Skeletal muscle cell (primary cell): Measurements from ENCODE around the gene CDH3.
A peak's percentile ranks its signal among the peaks of the same experiment; 100 is the strongest.
"Not testable (repeated sequence)": the region's sequence is repeated elsewhere in the genome, so short reads cannot be mapped to it uniquely, and the experiment has no call there.

Source experiments
- DNase-seq: peaks from one replicate; pipeline ENCODE4 v3.0.0-alpha.2; 2010; ENCODE audit warnings: low read depth
- H3K4me3 ChIP-seq: 2 replicates; pipeline ENCODE4 v1.5.1; 2011; ENCODE audit warnings: low read depth, mild to moderate bottlenecking, control low read depth, low read length, moderate library complexity

The CDH3 gene

GRCh38 chr16:68689921-68690320 lies 44.8 kb downstream of the CDH3 start:
- DNase-seq, result no peak
- H3K4me3 ChIP-seq, result no peak overlapping the region

GRCh38 chr16:68695575-68695974 lies 50.5 kb downstream of the CDH3 start:
- no peak for DNase-seq
- H3K4me3 ChIP-seq, result no peak overlapping the region

GRCh38 chr16:68696514-68696913 lies 51.4 kb downstream of the CDH3 start:
- no peak for DNase-seq
- H3K4me3 ChIP-seq, result no peak overlapping the region

GRCh38 chr16:68698091-68698490 lies 53.0 kb downstream of the CDH3 start:
- H3K4me3 ChIP-seq, result no peak overlapping the region
- DNase-seq, result no peak

- no peak for DNase-seq
Measured at GRCh38 chr16:68700120-68700519, 55.0 kb downstream of the CDH3 start.

GRCh38 chr16:68700831-68701230 lies 55.7 kb downstream of the CDH3 start:
- no peak overlapping the region for H3K4me3 ChIP-seq

More at GRCh38 chr16:68700120-68700519, 55.0 kb downstream of the CDH3 start:
- no peak overlapping the region for H3K4me3 ChIP-seq

GRCh38 chr16:68704232-68704867 lies 59.2 kb downstream of the CDH3 start:
- H3K4me3 ChIP-seq, result no peak overlapping the region

More at GRCh38 chr16:68700831-68701230, 55.7 kb downstream of the CDH3 start:
- no peak for DNase-seq

GRCh38 chr16:68707340-68708152 lies 62.4 kb downstream of the CDH3 start:
- H3K4me3 ChIP-seq, result no peak overlapping the region

More at GRCh38 chr16:68704232-68704867, 59.2 kb downstream of the CDH3 start:
- DNase-seq, result no peak

GRCh38 chr16:68710211-68710610 lies 65.1 kb downstream of the CDH3 start:
- no peak overlapping the region for H3K4me3 ChIP-seq
- no peak for DNase-seq

More at GRCh38 chr16:68707340-68708152, 62.4 kb downstream of the CDH3 start:
- peak; percentile 11 for DNase-seq

GRCh38 chr16:68711421-68712139 lies 66.5 kb downstream of the CDH3 start:
- DNase-seq, result no peak

GRCh38 chr16:68713361-68713760 lies 68.3 kb downstream of the CDH3 start:
- H3K4me3 ChIP-seq, result no peak overlapping the region
- no peak for DNase-seq

More at GRCh38 chr16:68711421-68712139, 66.5 kb downstream of the CDH3 start:
- no peak overlapping the region for H3K4me3 ChIP-seq

GRCh38 chr16:68715471-68715870 lies 70.4 kb downstream of the CDH3 start:
- DNase-seq, result no peak
- H3K4me3 ChIP-seq, result no peak overlapping the region

- not testable (repeated sequence) for H3K4me3 ChIP-seq, DNase-seq
Measured at GRCh38 chr16:68716516-68716915, 71.4 kb downstream of the CDH3 start.

- no peak overlapping the region for H3K4me3 ChIP-seq
- no peak for DNase-seq
Measured at GRCh38 chr16:68717684-68718083, 72.6 kb downstream of the CDH3 start.

- no peak for DNase-seq
- H3K4me3 ChIP-seq, result no peak overlapping the region
Measured at GRCh38 chr16:68718590-68718989, 73.5 kb downstream of the CDH3 start.

GRCh38 chr16:68719993-68720489 lies 74.9 kb downstream of the CDH3 start:
- no peak for DNase-seq

GRCh38 chr16:68722119-68723024 lies 77.3 kb downstream of the CDH3 start:
- H3K4me3 ChIP-seq, result no peak overlapping the region
- no peak for DNase-seq

More at GRCh38 chr16:68719993-68720489, 74.9 kb downstream of the CDH3 start:
- H3K4me3 ChIP-seq, result no peak overlapping the region

- no peak overlapping the region for H3K4me3 ChIP-seq
- DNase-seq, result no peak
Measured at GRCh38 chr16:68724797-68725196, 79.7 kb downstream of the CDH3 start.

GRCh38 chr16:68728523-68728922 lies 83.4 kb downstream of the CDH3 start:
- DNase-seq, result no peak

More at GRCh38 chr16:68728523-68728922, 83.4 kb downstream of the CDH3 start:
- no peak overlapping the region for H3K4me3 ChIP-seq
